Mesenchymal stem cell (in vitro differentiated cells and primary cell): ENCODE measurements around the gene TPTE2. TPM values are rescaled to one million over a fixed set of nuclear protein-coding genes. Genes with fewer than 3 reads are reported as not detected.
"Not testable (repeated sequence)": the region's sequence is repeated elsewhere in the genome, so short reads cannot be mapped to it uniquely, and the experiment has no call there.

Source experiments
- DNase-seq: peaks from one replicate; pipeline ENCODE4 v3.0.0-alpha.2; 2013
- H2AFZ ChIP-seq: one replicate; pipeline ENCODE4 v1.6.1; 2013; ENCODE audit warnings: low read depth, mild to moderate bottlenecking, control low read depth, inconsistent platforms, low read length, moderate library complexity
- H2AK5ac ChIP-seq: 2 replicates; pipeline ENCODE4 v1.6.1; 2013; ENCODE audit warnings: low read length, moderate library complexity, mild to moderate bottlenecking, inconsistent platforms; ENCODE audit not compliant: severe bottlenecking
- H2BK120ac ChIP-seq: one replicate; pipeline ENCODE4 v1.6.1; 2013; ENCODE audit warnings: low read depth, mild to moderate bottlenecking, inconsistent platforms, low read length, moderate library complexity
- H2BK12ac ChIP-seq, 2 experiments: one replicate each; pipeline ENCODE4 v1.6.1; 2013; ENCODE audit warnings: inconsistent platforms in 2 of 2, low read length in 2 of 2, mild to moderate bottlenecking in 2 of 2, moderate library complexity in 2 of 2, control low read depth in 1 of 2
- H2BK15ac ChIP-seq: one replicate; pipeline ENCODE4 v1.6.1; 2013; ENCODE audit warnings: mild to moderate bottlenecking, low read depth, inconsistent platforms; ENCODE audit not compliant: poor library complexity, severe bottlenecking
- H2BK5ac ChIP-seq: 2 replicates; pipeline ENCODE4 v1.6.1; 2013; ENCODE audit warnings: low read depth, mild to moderate bottlenecking, low read length, control low read depth, inconsistent platforms; ENCODE audit not compliant: poor library complexity, severe bottlenecking
- H3K14ac ChIP-seq, 2 experiments: one replicate each; pipeline ENCODE4 v1.6.1; 2013; ENCODE audit warnings: inconsistent platforms in 2 of 2, low read length in 2 of 2, control low read depth in 1 of 2, mild to moderate bottlenecking in 1 of 2, moderate library complexity in 1 of 2
- H3K18ac ChIP-seq, 2 experiments: one replicate each; pipeline ENCODE4 v1.6.1; 2013; ENCODE audit warnings: inconsistent platforms in 2 of 2, low read length in 2 of 2, control low read depth in 1 of 2, low read depth in 1 of 2, mild to moderate bottlenecking in 1 of 2
- H3K23ac ChIP-seq, 2 experiments: one replicate each; pipeline ENCODE4 v1.6.1; 2013; ENCODE audit warnings: inconsistent platforms in 2 of 2, low read length in 2 of 2, mild to moderate bottlenecking in 2 of 2, moderate library complexity in 2 of 2, control low read depth in 1 of 2
- H3K27ac ChIP-seq: 2 replicates; pipeline ENCODE4 v1.5.1; 2013; ENCODE audit warnings: mild to moderate bottlenecking, moderate library complexity, low read length, control low read depth, inconsistent platforms; ENCODE audit not compliant: poor library complexity, severe bottlenecking
- H3K27me3 ChIP-seq, 2 experiments: 2 replicates each; pipeline versions ENCODE4 v1.6.1 to v1.7.0; 2013; ENCODE audit warnings: low read length in 2 of 2, mild to moderate bottlenecking in 2 of 2, moderate library complexity in 2 of 2, control low read depth in 1 of 2, inconsistent platforms in 1 of 2; ENCODE audit not compliant: control insufficient read depth in 1 of 2, insufficient read depth in 1 of 2
- H3K36me3 ChIP-seq, 2 experiments: 2 replicates each; pipeline versions ENCODE4 v1.6.1 to v1.7.0; 2013; ENCODE audit warnings: low read length in 2 of 2, control low read depth in 1 of 2, inconsistent platforms in 1 of 2, low read depth in 1 of 2, mild to moderate bottlenecking in 1 of 2; ENCODE audit not compliant: insufficient read depth in 2 of 2, control insufficient read depth in 1 of 2
- H3K4ac ChIP-seq, 2 experiments: one replicate each; pipeline ENCODE4 v1.6.1; 2013; ENCODE audit warnings: inconsistent platforms in 2 of 2, low read length in 2 of 2, mild to moderate bottlenecking in 2 of 2, moderate library complexity in 2 of 2, control low read depth in 1 of 2, low read depth in 1 of 2
- H3K4me1 ChIP-seq: 2 replicates; pipeline ENCODE4 v1.6.1; 2013; ENCODE audit warnings: low read depth, low read length, control low read depth; ENCODE audit not compliant: control insufficient read depth, insufficient read depth
- H3K4me2 ChIP-seq: 2 replicates; pipeline ENCODE4 v1.6.1; 2013; ENCODE audit warnings: low read length, mild to moderate bottlenecking, inconsistent platforms; ENCODE audit not compliant: poor library complexity, severe bottlenecking
- H3K4me3 ChIP-seq, 2 experiments: 2 replicates each; pipeline versions ENCODE4 v1.5.1 to v1.7.0; 2013; ENCODE audit warnings: low read length in 2 of 2, mild to moderate bottlenecking in 2 of 2, control low read depth in 1 of 2, low read depth in 1 of 2; ENCODE audit not compliant: insufficient read depth in 1 of 2
- H3K79me1 ChIP-seq: replicated peaks from 2 replicates; pipeline ENCODE4 v1.6.1; 2013; ENCODE audit warnings: mild to moderate bottlenecking, control low read depth, low read length, inconsistent platforms; ENCODE audit not compliant: poor library complexity, severe bottlenecking
- H3K9ac ChIP-seq: 2 replicates; pipeline ENCODE4 v1.7.0; 2013; ENCODE audit warnings: mild to moderate bottlenecking, low read length, moderate library complexity
- H3K9me3 ChIP-seq: 2 replicates; pipeline ENCODE4 v1.7.0; 2013; ENCODE audit warnings: mild to moderate bottlenecking, low read length; ENCODE audit not compliant: control insufficient read depth
- H4K8ac ChIP-seq: one replicate; pipeline ENCODE4 v1.6.1; 2013; ENCODE audit warnings: inconsistent platforms, mild to moderate bottlenecking, low read length, moderate library complexity
- H4K91ac ChIP-seq: one replicate; pipeline ENCODE4 v1.6.1; 2013; ENCODE audit warnings: mild to moderate bottlenecking, low read length, inconsistent platforms
- WGBS: methylation state at CpG from one replicate; pipeline ENCODE4 v1.1.7; 2013; ENCODE audit warnings: mixed read lengths; 5-methylcytosine and 5-hydroxymethylcytosine counted together
- polyA plus RNA-seq, 2 experiments: library from polyadenylated mRNA; stranded (reverse); fragments of 200-250 nt; gene quantifications; one replicate each; pipeline ENCODE4 v1.2.3, GENCODE V29; 2013

TPTE2 gene
- not detected for polyA plus RNA-seq (2013, experiment 1 of 2)
- not detected for polyA plus RNA-seq (2013, experiment 2 of 2)

GRCh38 chr13:19561127-19561582, at the start of gene TPTE2:
TPTE2 (minus strand) TSS chr13:19561532; CDS start chr13:19503234, 58,298 bp downstream.
- H3K14ac ChIP-seq, H4K91ac ChIP-seq, H2BK15ac ChIP-seq, H3K9me3 ChIP-seq, H3K36me3 ChIP-seq, H3K4me1 ChIP-seq, H4K8ac ChIP-seq, H3K4ac ChIP-seq, H3K23ac ChIP-seq, H2AK5ac ChIP-seq, H3K27ac ChIP-seq, H2BK12ac ChIP-seq, H3K4me2 ChIP-seq, H3K18ac ChIP-seq, H2BK120ac ChIP-seq, H3K79me1 ChIP-seq, H2BK5ac ChIP-seq, H3K27me3 ChIP-seq, H2AFZ ChIP-seq, H3K9ac ChIP-seq, DNase-seq, H3K4me3 ChIP-seq: not testable (repeated sequence)
- WGBS = 93% methylated on average over 31 of the region's 32 CpGs

- DNase-seq = no peak
- Histone ChIP-seq H3K27me3 (peaks cover 0 to 1% of the 10 kb centered on the region in 2 experiments), H3K9ac (no peak overlapping the region), H2AK5ac (no peak overlapping the region), H3K4me3 (no peak overlapping the region), H4K8ac (no peak overlapping the region), H3K18ac (no peak overlapping the region), H3K4ac (no peak overlapping the region), H2BK12ac (no peak overlapping the region), H2BK120ac (no peak overlapping the region), H3K36me3 (no peaks in the 10 kb centered on the region), H3K23ac (no peak overlapping the region), H3K9me3 (no peaks in the 10 kb centered on the region), H4K91ac (no peak overlapping the region), H2BK15ac (no peak overlapping the region), H3K4me1 (no peaks in the 10 kb centered on the region), H2BK5ac (no peak overlapping the region), H3K14ac (no peak overlapping the region), H3K27ac (no peak overlapping the region), H2AFZ (no peak overlapping the region), H3K79me1 (peaks cover 13% of the 10 kb centered on the region), H3K4me2 (no peak overlapping the region)
- 86% methylated on average over 9 of the region's 10 CpGs for WGBS
These were observed 46.3 kb upstream of the TPTE2 start for GRCh38 chr13:19607523-19608078.

- H2BK12ac ChIP-seq = no peak overlapping the region
- peaks cover 13% of the 10 kb centered on the region for H3K79me1 ChIP-seq
- H2BK5ac ChIP-seq = no peak overlapping the region
- DNase-seq = no peak
- no peak overlapping the region for H3K23ac ChIP-seq
- WGBS = 83% methylated on average over 2 of the region's 2 CpGs
- no peak overlapping the region for H3K4me2 ChIP-seq
- H3K4ac ChIP-seq = no peak overlapping the region
- H2BK120ac ChIP-seq = no peak overlapping the region
- H3K36me3 ChIP-seq = no peaks in the 10 kb centered on the region
- H2AFZ ChIP-seq = no peak overlapping the region
- H3K27ac ChIP-seq = no peak overlapping the region
- no peaks in the 10 kb centered on the region for H3K9me3 ChIP-seq
- H4K91ac ChIP-seq = no peak overlapping the region
- H2BK15ac ChIP-seq = no peak overlapping the region
- H3K14ac ChIP-seq = no peak overlapping the region
- H4K8ac ChIP-seq = no peak overlapping the region
- H3K4me3 ChIP-seq = no peak overlapping the region
- H3K4me1 ChIP-seq = peaks cover 1% of the 10 kb centered on the region
- peaks cover 0 to 3% of the 10 kb centered on the region in 2 experiments for H3K27me3 ChIP-seq
- H3K18ac ChIP-seq = no peak overlapping the region
- no peak overlapping the region for H2AK5ac ChIP-seq
- no peak overlapping the region for H3K9ac ChIP-seq
These were observed 45.4 kb upstream of the TPTE2 start for GRCh38 chr13:19606737-19607136.

GRCh38 chr13:19606152-19606551, 44.8 kb upstream of the TPTE2 start:
- no peak overlapping the region for H3K4ac ChIP-seq
- no peak overlapping the region for H4K91ac ChIP-seq
- no peak overlapping the region for H3K4me3 ChIP-seq
- H3K9me3 ChIP-seq = no peaks in the 10 kb centered on the region
- no peak overlapping the region for H3K4me2 ChIP-seq
- no peak overlapping the region for H2BK120ac ChIP-seq
- H4K8ac ChIP-seq = no peak overlapping the region
- H3K79me1 ChIP-seq = peaks cover 13% of the 10 kb centered on the region
- H3K23ac ChIP-seq = no peak overlapping the region
- H2AK5ac ChIP-seq = no peak overlapping the region
- H3K36me3 ChIP-seq = no peaks in the 10 kb centered on the region
- H3K27ac ChIP-seq = no peak overlapping the region
- no peak overlapping the region for H3K18ac ChIP-seq
- H2AFZ ChIP-seq = no peak overlapping the region
- no peak overlapping the region for H2BK15ac ChIP-seq
- no peak overlapping the region for H3K14ac ChIP-seq
- H3K4me1 ChIP-seq = peaks cover 4% of the 10 kb centered on the region
- no peak overlapping the region for H3K9ac ChIP-seq
- H2BK12ac ChIP-seq = no peak overlapping the region
- no peak for DNase-seq
- peaks cover 0 to 3% of the 10 kb centered on the region in 2 experiments for H3K27me3 ChIP-seq
- H2BK5ac ChIP-seq = no peak overlapping the region
